Testis (tissue), 3 donors: ENCODE data around the gene GALNT12. TPM values are rescaled to one million over a fixed set of nuclear protein-coding genes. Genes with fewer than 3 reads are reported as not detected.

ENCODE experiments used
- DNase-seq: peaks from one replicate; pipeline ENCODE4 v3.0.0-alpha.2; 2019
- H3K27ac ChIP-seq, 2 donors: fragments of 200-600 bp; sonication (generic); one replicate each; pipeline ENCODE4 v1.5.1; 2019
- H3K27me3 ChIP-seq: fragments of 200-600 bp; sonication (generic); one replicate; pipeline ENCODE4 v1.5.1; 2019
- H3K36me3 ChIP-seq: fragments of 200-600 bp; sonication (generic); one replicate; pipeline ENCODE4 v1.5.1; 2017; ENCODE audit warnings: low read depth; ENCODE audit errors: missing control alignments
- H3K4me1 ChIP-seq: fragments of 200-600 bp; sonication (generic); one replicate; pipeline ENCODE4 v1.5.1; 2019
- H3K4me3 ChIP-seq, 2 donors: fragments of 200-600 bp; sonication (generic); one replicate each; pipeline ENCODE4 v1.5.1; 2017 to 2019
- H3K9me3 ChIP-seq: fragments of 200-600 bp; sonication (generic); one replicate; pipeline ENCODE4 v1.5.1; 2017
- POLR2A ChIP-seq: fragments of 450-650 bp; IDR thresholded peaks from one replicate; pipeline ENCODE4 v1.6.1; 2017; ENCODE audit warnings: antibody characterized with exemption, mild to moderate bottlenecking, moderate library complexity
- whole genome bisulfite sequencing, 2 donors: methylation state at CpG; one replicate each; pipeline ENCODE4 v1.1.5; 2018; 5-methylcytosine and 5-hydroxymethylcytosine counted together
- intact Hi-C: fragments of 100-400 bp; cut with DNase I; formaldehyde crosslinking; loops from one replicate; pipeline ENCODE4 v1.15.1; 2023; ENCODE audit warnings: low total_unique reads
- polyA plus RNA-seq: library from polyadenylated mRNA; stranded (reverse); fragments of 350-450 nt; fragmentation: Illumina TruSeq; extraction: RNeasy Lipid Tissue Mini Kit (QIAGEN cat#74804); gene quantifications from one replicate; pipeline ENCODE4 v1.2.3, GENCODE V29; 2014; ENCODE audit warnings: low read depth, low replicate concordance; ENCODE audit not compliant: insufficient read depth
- total RNA-seq, 2 donors: library from RNA; depleted of rRNA; stranded (reverse); fragments of >200 nt; gene quantifications; one replicate each; pipeline ENCODE4 v1.2.3, GENCODE V29; 2016
- TF ChIP-seq, protein P1 (sequence below), 3 experiments: fragments of 450-650 bp in 2 of 3; fragments of 200-600 bp in 1 of 3; sonication (generic) in 1 of 3; IDR thresholded peaks; one replicate each; pipeline ENCODE4 v1.5.1; 2016 to 2019; ENCODE audit warnings: antibody characterized with exemption in 3 of 3, mild to moderate bottlenecking in 2 of 3, moderate library complexity in 1 of 3

Gene GALNT12
- total and polyA plus RNA-seq, 3 donors from 2014 or later: 6.9 to 8.0 (median 7.5) TPM

DNA sequence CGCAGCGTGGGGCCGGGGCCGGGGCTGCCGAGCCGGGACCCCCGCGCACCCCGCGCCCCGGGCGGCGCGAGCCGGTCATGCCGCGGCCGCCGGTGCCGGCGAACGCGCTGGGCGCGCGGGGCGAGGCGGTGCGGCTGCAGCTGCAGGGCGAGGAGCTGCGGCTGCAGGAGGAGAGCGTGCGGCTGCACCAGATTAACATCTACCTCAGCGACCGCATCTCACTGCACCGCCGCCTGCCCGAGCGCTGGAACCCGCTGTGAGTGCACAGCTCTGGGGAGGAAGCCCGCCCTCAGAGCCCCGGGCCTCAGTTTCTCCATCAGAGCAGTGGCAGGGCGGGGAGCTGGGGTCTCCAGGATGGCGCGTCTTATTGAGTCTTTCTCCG lies 335 bp downstream of the GALNT12 start:
- DNase-seq: no peak
- TF ChIP-seq POLR2A: no peak
- TF ChIP-seq, protein P1, sequence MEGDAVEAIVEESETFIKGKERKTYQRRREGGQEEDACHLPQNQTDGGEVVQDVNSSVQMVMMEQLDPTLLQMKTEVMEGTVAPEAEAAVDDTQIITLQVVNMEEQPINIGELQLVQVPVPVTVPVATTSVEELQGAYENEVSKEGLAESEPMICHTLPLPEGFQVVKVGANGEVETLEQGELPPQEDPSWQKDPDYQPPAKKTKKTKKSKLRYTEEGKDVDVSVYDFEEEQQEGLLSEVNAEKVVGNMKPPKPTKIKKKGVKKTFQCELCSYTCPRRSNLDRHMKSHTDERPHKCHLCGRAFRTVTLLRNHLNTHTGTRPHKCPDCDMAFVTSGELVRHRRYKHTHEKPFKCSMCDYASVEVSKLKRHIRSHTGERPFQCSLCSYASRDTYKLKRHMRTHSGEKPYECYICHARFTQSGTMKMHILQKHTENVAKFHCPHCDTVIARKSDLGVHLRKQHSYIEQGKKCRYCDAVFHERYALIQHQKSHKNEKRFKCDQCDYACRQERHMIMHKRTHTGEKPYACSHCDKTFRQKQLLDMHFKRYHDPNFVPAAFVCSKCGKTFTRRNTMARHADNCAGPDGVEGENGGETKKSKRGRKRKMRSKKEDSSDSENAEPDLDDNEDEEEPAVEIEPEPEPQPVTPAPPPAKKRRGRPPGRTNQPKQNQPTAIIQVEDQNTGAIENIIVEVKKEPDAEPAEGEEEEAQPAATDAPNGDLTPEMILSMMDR (IDR thresholded peaks at IDR 0.05): no peak
- H3K27ac ChIP-seq: no peak overlapping the region
- no peaks in the 10 kb centered on the region for H3K4me1 ChIP-seq
- no peaks in the 10 kb centered on the region for H3K27me3 ChIP-seq
- no peaks in the 10 kb centered on the region for H3K9me3 ChIP-seq
- no peaks in the 10 kb centered on the region for H3K36me3 ChIP-seq
- H3K4me3 ChIP-seq: peak overlapping the region; percentile 26 to 47
- 0 to 1% methylated on average over 9 to 39 of the region's 46 CpGs for WGBS, 2 donors
- intact Hi-C loops: no loop called here

DNA sequence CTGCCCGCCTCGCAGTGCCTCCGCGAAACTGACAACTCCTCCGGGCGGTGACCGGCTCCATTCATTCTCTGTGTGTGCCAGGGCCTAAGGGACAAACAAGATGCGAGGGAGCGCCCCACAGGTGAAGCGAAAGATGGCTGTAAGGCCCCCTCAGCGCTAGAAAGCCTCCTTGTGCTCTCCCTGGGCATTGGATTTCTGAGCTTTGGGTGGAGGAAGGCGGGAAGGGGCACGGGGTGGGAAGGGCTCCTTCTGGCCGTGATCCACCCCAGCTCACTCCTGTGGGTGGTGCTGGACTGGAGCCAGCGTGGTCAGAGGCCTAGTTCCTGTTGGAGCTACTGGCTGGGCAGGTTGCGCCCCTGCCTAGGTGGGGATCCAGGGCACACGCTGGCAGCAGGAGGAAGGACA lies 943 bp downstream of the GALNT12 start:
- no peaks in the 10 kb centered on the region for H3K27me3 ChIP-seq
- H3K4me3 ChIP-seq: peak overlapping the region; percentile 26 to 47
- no peak overlapping the region for H3K27ac ChIP-seq
- no peak for TF ChIP-seq POLR2A
- TF ChIP-seq, protein P1 (IDR thresholded peaks at IDR 0.05): no peak
- no peaks in the 10 kb centered on the region for H3K4me1 ChIP-seq
- no peaks in the 10 kb centered on the region for H3K36me3 ChIP-seq
- WGBS, 2 donors: 16 to 32% methylated on average over 11 to 17 of the region's 17 CpGs
- no peak for DNase-seq
- intact Hi-C loops: no loop called here
- H3K9me3 ChIP-seq: no peaks in the 10 kb centered on the region

DNA sequence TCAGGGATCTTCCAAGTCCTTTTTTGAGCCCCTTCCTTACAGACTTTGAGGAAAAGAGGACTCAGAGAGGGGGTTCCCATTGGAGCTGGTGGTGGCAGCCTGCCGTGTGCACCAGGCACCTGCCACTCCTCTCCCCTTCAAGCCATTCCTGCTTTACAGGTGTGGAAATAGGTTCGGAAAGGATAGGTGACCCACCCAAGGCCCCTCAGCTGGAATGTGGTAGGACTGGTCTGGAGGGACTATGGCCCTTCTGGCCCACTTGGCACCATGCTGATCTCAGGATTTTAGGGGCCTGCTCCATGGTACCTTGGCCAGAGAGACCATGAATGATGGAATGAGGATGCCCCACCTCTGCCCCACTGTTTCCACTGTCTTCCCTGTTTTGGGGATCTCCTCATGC lies 1.4 kb downstream of the GALNT12 start:
- 83 to 88% methylated on average over 2 of the region's 2 CpGs for WGBS, 2 donors
- intact Hi-C loops: no loop called here
- H3K4me1 ChIP-seq: no peaks in the 10 kb centered on the region
- no peaks in the 10 kb centered on the region for H3K9me3 ChIP-seq
- no peaks in the 10 kb centered on the region for H3K27me3 ChIP-seq
- H3K36me3 ChIP-seq: no peaks in the 10 kb centered on the region
- TF ChIP-seq, protein P1 (IDR thresholded peaks at IDR 0.05): no peak
- no peak for TF ChIP-seq POLR2A
- DNase-seq: no peak
- no peak overlapping the region for H3K27ac ChIP-seq
- H3K4me3 ChIP-seq: no peak overlapping the region

DNA sequence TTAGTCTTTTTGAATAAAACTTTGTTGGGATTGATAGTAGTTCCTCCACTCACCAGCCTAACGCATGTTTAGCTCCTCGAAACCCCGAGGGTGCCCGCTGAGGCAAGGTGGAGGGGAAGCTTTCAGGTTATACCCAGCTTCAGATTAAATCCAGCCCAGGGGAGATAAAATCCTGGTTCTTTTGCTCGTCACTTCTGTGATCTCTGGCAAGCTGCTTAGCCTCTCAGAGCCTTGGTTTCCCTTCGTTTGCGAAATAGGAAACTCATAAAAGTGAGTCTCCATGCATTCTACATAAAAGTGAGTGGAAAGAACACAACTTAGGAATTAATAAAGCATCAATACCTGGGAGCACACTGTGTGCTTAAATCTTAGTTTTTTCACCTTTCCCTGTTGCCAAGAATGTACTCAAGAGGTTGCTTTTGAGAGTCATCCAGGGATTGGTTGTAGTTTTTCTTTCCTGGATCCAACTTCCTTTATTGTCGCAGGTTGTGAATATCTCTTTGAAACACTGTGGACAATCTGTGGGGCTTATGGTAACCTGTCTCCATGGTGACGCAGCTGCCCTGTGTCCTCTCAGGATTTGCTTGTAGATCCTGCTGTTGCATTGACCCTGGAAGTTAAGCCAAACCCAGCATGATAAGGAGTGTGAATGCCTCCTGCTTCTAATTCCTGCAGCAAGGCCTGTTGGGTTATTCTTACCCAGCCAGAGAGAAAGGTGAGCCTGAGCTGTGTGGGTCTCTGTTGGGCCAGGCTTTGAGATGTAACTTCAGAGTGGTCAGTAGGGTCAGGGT lies 2.0 kb downstream of the GALNT12 start:
- WGBS, 2 donors: 74 to 77% methylated on average over 9 of the region's 9 CpGs
- Histone ChIP-seq H3K4me1 (no peaks in the 10 kb centered on the region), H3K9me3 (no peaks in the 10 kb centered on the region), H3K27me3 (no peaks in the 10 kb centered on the region), H3K27ac (no peak overlapping the region), H3K36me3 (no peaks in the 10 kb centered on the region), H3K4me3 (no peak overlapping the region)
- no peak for TF ChIP-seq POLR2A
- TF ChIP-seq, protein P1 (IDR thresholded peaks at IDR 0.05): no peak
- intact Hi-C loops: no loop called here
- DNase-seq: no peak
